A549 (cell line): Measurements from ENCODE around the gene ACOXL. TPM values are rescaled to one million over a fixed set of nuclear protein-coding genes. Genes with fewer than 3 reads are reported as not detected.

Experiments used
- ATAC-seq, 2 experiments: fragments of 200-7000 bp in 1 of 2; fragments of >200 bp in 1 of 2; cut with Nextera tagmentation in 1 of 2; cut with Tn5 transposase in 1 of 2; 3 replicates each; pipeline versions ENCODE4 v1.8.0 to v1.9.1; 2018 to 2020; ENCODE audit warnings: mild to moderate bottlenecking in 1 of 2, moderate library complexity in 1 of 2
- CTCF ChIA-PET: fragments of 300-600 bp; sonication (Branson Sonifier 250); formaldehyde crosslinking; extraction: SDS; loops from one replicate; lab custom pipeline; 2021; ENCODE audit warnings: antibody characterized with exemption, inconsistent platforms; lab: Yijun Ruan, JAX
- POLR2A ChIA-PET: fragments of 350-600 bp; formaldehyde crosslinking; extraction: SDS; loops from one replicate; lab custom pipeline; 2021; ENCODE audit warnings: antibody characterized with exemption, inconsistent platforms; lab: Yijun Ruan, JAX
- DNase-seq, 2 experiments: peaks; one replicate each; pipeline versions ENCODE4 v3.0.0 to v3.0.0-alpha.2; 2011 to 2016; ENCODE audit warnings: low read depth in 1 of 2, low spot score in 1 of 2
- FAIRE-seq: peaks from 2 replicates; lab custom pipeline; 2011; peaks lifted over from hg19 to GRCh38; lab: Jason Lieb, UNC
- H3K27ac ChIP-seq, 2 experiments: fragments of >200 bp; sonication (Bioruptor Twin); formaldehyde crosslinking; 3 replicates each; pipeline ENCODE4 v1.5.1; 2016 to 2017
- H3K4me1 ChIP-seq: fragments of >200 bp; sonication (Bioruptor Twin); formaldehyde crosslinking; 3 replicates; pipeline ENCODE4 v1.6.1; 2016
- H3K4me2 ChIP-seq: fragments of >200 bp; sonication (Bioruptor Twin); formaldehyde crosslinking; 3 replicates; pipeline ENCODE4 v1.6.1; 2016
- H3K4me3 ChIP-seq: fragments of >200 bp; sonication (Bioruptor Twin); formaldehyde crosslinking; 3 replicates; pipeline ENCODE4 v1.5.1; 2016
- H3K9me3 ChIP-seq: fragments of >200 bp; sonication (Bioruptor Twin); formaldehyde crosslinking; 3 replicates; pipeline ENCODE4 v1.6.1; 2016
- BCL3 ChIP-seq: fragments of >200 bp; sonication (Bioruptor Twin); formaldehyde crosslinking; IDR thresholded peaks from 3 replicates; pipeline ENCODE4 v1.6.1; 2016
- CHD2 ChIP-seq: fragments of 150-350 bp; IDR thresholded peaks from 2 replicates; pipeline ENCODE4 v1.6.1; 2014; ENCODE audit warnings: low read length; ENCODE audit not compliant: partially characterized antibody
- ELK1 ChIP-seq: fragments of 150-350 bp; IDR thresholded peaks from 2 replicates; pipeline ENCODE4 v1.6.1; 2014; ENCODE audit warnings: low read depth, mild to moderate bottlenecking, low read length
- EP300 ChIP-seq, 2 experiments: fragments of >200 bp; sonication (Bioruptor Twin); formaldehyde crosslinking; IDR thresholded peaks; 2 replicates in 1 of 2; 3 replicates in 1 of 2; pipeline ENCODE4 v1.6.1; 2016 to 2017
- ESRRA ChIP-seq: fragments of 150-350 bp; IDR thresholded peaks from 2 replicates; pipeline ENCODE4 v1.6.1; 2014; ENCODE audit warnings: mild to moderate bottlenecking, low read length, borderline replicate concordance
- FOSL2 ChIP-seq, 2 experiments: fragments of 450-650 bp in 1 of 2; fragments of >200 bp in 1 of 2; sonication (Bioruptor Twin) in 1 of 2; formaldehyde crosslinking; IDR thresholded peaks; 2 replicates each; pipeline versions ENCODE4 v1.5.0 to v1.6.1; 2016 to 2020; ENCODE audit warnings: mild to moderate bottlenecking in 1 of 2, moderate library complexity in 1 of 2
- FOXS1 ChIP-seq: fragments of 250-450 bp; sonication (Bioruptor Pico); IDR thresholded peaks from 2 replicates; pipeline ENCODE4 v1.5.0; 2020; ENCODE audit warnings: mild to moderate bottlenecking, moderate library complexity
- GATA3 ChIP-seq: IDR thresholded peaks from 2 replicates; pipeline ENCODE4 v1.6.1; 2012; ENCODE audit warnings: borderline replicate concordance
- HOXA7 ChIP-seq: fragments of 250-450 bp; sonication (Bioruptor Pico); IDR thresholded peaks from 2 replicates; pipeline ENCODE4 v1.5.0; 2020; ENCODE audit warnings: mild to moderate bottlenecking, moderate library complexity
- HOXB13 ChIP-seq: fragments of 250-450 bp; sonication (Bioruptor Pico); IDR thresholded peaks from 2 replicates; pipeline ENCODE4 v1.5.0; 2020; ENCODE audit warnings: low read depth, mild to moderate bottlenecking, moderate library complexity
- JUN ChIP-seq, 2 experiments: fragments of >200 bp; sonication (Bioruptor Twin); formaldehyde crosslinking; IDR thresholded peaks; 2 replicates in 1 of 2; 3 replicates in 1 of 2; pipeline ENCODE4 v1.6.1; 2016 to 2017
- JUNB ChIP-seq: fragments of >200 bp; sonication (Bioruptor Twin); formaldehyde crosslinking; IDR thresholded peaks from 2 replicates; pipeline ENCODE4 v1.6.1; 2016
- KDM5A ChIP-seq: fragments of 200-600 bp; sonication (generic); IDR thresholded peaks from 2 replicates; pipeline ENCODE4 v1.6.1; 2016; ENCODE audit warnings: antibody characterized with exemption, mild to moderate bottlenecking
- MAFK ChIP-seq: fragments of 450-650 bp; IDR thresholded peaks from 2 replicates; pipeline ENCODE4 v1.6.1; 2014; ENCODE audit not compliant: partially characterized antibody
- MYC ChIP-seq: IDR thresholded peaks from 2 replicates; pipeline ENCODE4 v1.6.1; 2012; ENCODE audit warnings: mild to moderate bottlenecking, inconsistent platforms, low read length, improper control_type of control experiment, borderline replicate concordance
- NPAS2 ChIP-seq: fragments of 250-450 bp; sonication (Bioruptor Pico); IDR thresholded peaks from 2 replicates; pipeline ENCODE4 v1.8.0; 2022; ENCODE audit warnings: mild to moderate bottlenecking, moderate library complexity, borderline replicate concordance
- NR3C1 ChIP-seq: fragments of >200 bp; sonication (Bioruptor Twin); formaldehyde crosslinking; IDR thresholded peaks from 3 replicates; pipeline ENCODE4 v1.6.1; 2017
- POLR2AphosphoS2 ChIP-seq: conservative IDR thresholded peaks from 2 replicates; pipeline ENCODE4 v1.6.1; 2012; ENCODE audit warnings: low read length, improper control_type of control experiment, inconsistent platforms
- RAD21 ChIP-seq, 2 experiments: fragments of >200 bp in 1 of 2; sonication (Bioruptor Twin) in 1 of 2; formaldehyde crosslinking in 1 of 2; IDR thresholded peaks in 1 of 2; conservative IDR thresholded peaks in 1 of 2; 2 replicates in 1 of 2; 3 replicates in 1 of 2; pipeline ENCODE4 v1.6.1; 2012 to 2018; ENCODE audit warnings: inconsistent platforms in 1 of 2
- RARB ChIP-seq: fragments of 250-450 bp; sonication (Bioruptor Pico); IDR thresholded peaks from 2 replicates; pipeline ENCODE4 v1.8.0; 2021; ENCODE audit warnings: mild to moderate bottlenecking, moderate library complexity
- RCOR1 ChIP-seq: fragments of 150-350 bp; IDR thresholded peaks from 2 replicates; pipeline ENCODE4 v1.6.1; 2014; ENCODE audit warnings: antibody characterized with exemption, low read length, low read depth
- SREBF2 ChIP-seq: fragments of 450-650 bp; IDR thresholded peaks from 2 replicates; pipeline ENCODE4 v1.6.1; 2014; ENCODE audit warnings: mild to moderate bottlenecking, moderate library complexity
- TP53 ChIP-seq: fragments of 250-450 bp; sonication (Bioruptor Pico); IDR thresholded peaks from 2 replicates; pipeline ENCODE4 v1.5.0; 2021; ENCODE audit warnings: mild to moderate bottlenecking, moderate library complexity
- WGBS: methylation state at CpG from one replicate; pipeline ENCODE4 v1.1.6; 2017; ENCODE audit errors: missing lambda C conversion rate; 5-methylcytosine and 5-hydroxymethylcytosine counted together
- polyA plus RNA-seq, 4 experiments: library from polyadenylated mRNA; depleted of rRNA in 3 of 4; stranded (reverse); fragments of >200 nt; fragmentation: RNase III in 1 of 4; extraction: RNeasy Plus Mini Kit Qiagen cat#74134 plus additional on column Dnase treatment in 1 of 4; gene quantifications; 2 replicates in 3 of 4; 3 replicates in 1 of 4; pipeline ENCODE4 v1.2.3, GENCODE V29; 2011 to 2017
- TF ChIP-seq, protein P1 (sequence below): IDR thresholded peaks from 2 replicates; pipeline ENCODE4 v1.6.1; 2012; ENCODE audit warnings: low read depth, borderline replicate concordance
- TF ChIP-seq, protein P2 (sequence below): fragments of >200 bp; sonication (Bioruptor Twin); formaldehyde crosslinking; IDR thresholded peaks from 3 replicates; pipeline ENCODE4 v1.5.1; 2016
- TF ChIP-seq, protein P3 (sequence below): IDR thresholded peaks from 2 replicates; pipeline ENCODE4 v1.6.1; 2012
- TF ChIP-seq, protein P4 (sequence below): fragments of 450-650 bp; IDR thresholded peaks from 2 replicates; pipeline ENCODE4 v1.6.1; 2014; ENCODE audit warnings: antibody characterized with exemption

Gene ACOXL
- polyA plus RNA-seq, 2 of the 4 experiments (the other 2 are of a cell fraction), result not detected

- no peak for FAIRE-seq
- peaks cover 15% of the 10 kb centered on the region for H3K9me3 ChIP-seq
- ATAC-seq, result no peak
- no peak for DNase-seq
- POLR2A ChIA-PET, result no interaction called here
- no peak overlapping the region for H3K4me2 ChIP-seq
- no peak for TF ChIP-seq JUN (IDR thresholded peaks at IDR 0.05)
- TF ChIP-seq, protein P1, sequence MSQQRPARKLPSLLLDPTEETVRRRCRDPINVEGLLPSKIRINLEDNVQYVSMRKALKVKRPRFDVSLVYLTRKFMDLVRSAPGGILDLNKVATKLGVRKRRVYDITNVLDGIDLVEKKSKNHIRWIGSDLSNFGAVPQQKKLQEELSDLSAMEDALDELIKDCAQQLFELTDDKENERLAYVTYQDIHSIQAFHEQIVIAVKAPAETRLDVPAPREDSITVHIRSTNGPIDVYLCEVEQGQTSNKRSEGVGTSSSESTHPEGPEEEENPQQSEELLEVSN, result no peak
- TF ChIP-seq, protein P2, sequence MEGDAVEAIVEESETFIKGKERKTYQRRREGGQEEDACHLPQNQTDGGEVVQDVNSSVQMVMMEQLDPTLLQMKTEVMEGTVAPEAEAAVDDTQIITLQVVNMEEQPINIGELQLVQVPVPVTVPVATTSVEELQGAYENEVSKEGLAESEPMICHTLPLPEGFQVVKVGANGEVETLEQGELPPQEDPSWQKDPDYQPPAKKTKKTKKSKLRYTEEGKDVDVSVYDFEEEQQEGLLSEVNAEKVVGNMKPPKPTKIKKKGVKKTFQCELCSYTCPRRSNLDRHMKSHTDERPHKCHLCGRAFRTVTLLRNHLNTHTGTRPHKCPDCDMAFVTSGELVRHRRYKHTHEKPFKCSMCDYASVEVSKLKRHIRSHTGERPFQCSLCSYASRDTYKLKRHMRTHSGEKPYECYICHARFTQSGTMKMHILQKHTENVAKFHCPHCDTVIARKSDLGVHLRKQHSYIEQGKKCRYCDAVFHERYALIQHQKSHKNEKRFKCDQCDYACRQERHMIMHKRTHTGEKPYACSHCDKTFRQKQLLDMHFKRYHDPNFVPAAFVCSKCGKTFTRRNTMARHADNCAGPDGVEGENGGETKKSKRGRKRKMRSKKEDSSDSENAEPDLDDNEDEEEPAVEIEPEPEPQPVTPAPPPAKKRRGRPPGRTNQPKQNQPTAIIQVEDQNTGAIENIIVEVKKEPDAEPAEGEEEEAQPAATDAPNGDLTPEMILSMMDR, result no peak
- no peak for TF ChIP-seq JUNB
- TF ChIP-seq CHD2, result no peak
- TF ChIP-seq ESRRA, result no peak
- TF ChIP-seq RCOR1, result no peak
- no peak for TF ChIP-seq HOXA7
- TF ChIP-seq NPAS2, result no peak
- TF ChIP-seq, protein P3, sequence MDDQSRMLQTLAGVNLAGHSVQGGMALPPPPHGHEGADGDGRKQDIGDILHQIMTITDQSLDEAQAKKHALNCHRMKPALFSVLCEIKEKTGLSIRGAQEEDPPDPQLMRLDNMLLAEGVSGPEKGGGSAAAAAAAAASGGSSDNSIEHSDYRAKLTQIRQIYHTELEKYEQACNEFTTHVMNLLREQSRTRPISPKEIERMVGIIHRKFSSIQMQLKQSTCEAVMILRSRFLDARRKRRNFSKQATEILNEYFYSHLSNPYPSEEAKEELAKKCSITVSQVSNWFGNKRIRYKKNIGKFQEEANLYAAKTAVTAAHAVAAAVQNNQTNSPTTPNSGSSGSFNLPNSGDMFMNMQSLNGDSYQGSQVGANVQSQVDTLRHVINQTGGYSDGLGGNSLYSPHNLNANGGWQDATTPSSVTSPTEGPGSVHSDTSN, result no peak
- no peak for TF ChIP-seq GATA3
- CTCF ChIA-PET, result interaction anchor here (3.6 kb wide), 1 partner anchor 11 kb away, joined by 31 read pairs; no protein-coding TSS in a partner anchor
- H3K4me1 ChIP-seq, result no peaks in the 10 kb centered on the region
- no peak overlapping the region for H3K4me3 ChIP-seq
- no peak overlapping the region for H3K27ac ChIP-seq
- 34% methylated on average over 3 of the region's 3 CpGs for WGBS
Measured at GRCh38 chr2:110823165-110823564, 90.8 kb downstream of the ACOXL start.

DNA sequence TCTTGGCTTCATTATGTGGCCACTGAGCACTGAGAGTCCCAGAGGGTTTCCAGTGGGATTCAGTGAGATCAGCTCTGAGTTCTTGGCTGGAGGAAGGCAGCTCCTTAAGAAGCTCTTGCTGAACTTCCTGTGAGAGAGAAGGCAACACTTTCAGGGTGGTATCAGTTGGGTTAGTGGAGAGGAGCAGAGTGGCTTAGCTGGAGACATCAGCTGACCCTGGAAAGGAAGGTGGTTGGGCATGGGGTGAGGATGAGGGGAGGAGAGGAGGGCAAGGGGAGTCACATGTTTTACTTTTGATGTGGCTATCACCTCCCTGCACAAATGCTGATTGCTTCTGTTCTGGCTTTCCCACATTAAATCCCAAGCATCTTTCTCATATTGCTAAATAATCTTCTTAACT lies 95.1 kb downstream of the ACOXL start:
- no peak for DNase-seq
- H3K4me1 ChIP-seq, result no peaks in the 10 kb centered on the region
- H3K4me3 ChIP-seq, result no peak overlapping the region
- H3K4me2 ChIP-seq, result no peak overlapping the region
- H3K27ac ChIP-seq, result no peak overlapping the region
- peaks cover 15% of the 10 kb centered on the region for H3K9me3 ChIP-seq
- FAIRE-seq, result no peak
- TF ChIP-seq RAD21 (conservative IDR thresholded peaks at IDR 0.05 in 1 of 2, IDR thresholded peaks at IDR 0.05 in 1 of 2) (no peak), SREBF2 (no peak), HOXB13 (CRISPR knock-in tag) (no peak), JUNB (no peak), FOSL2 (IDR thresholded peaks at IDR 0.05) (no peak), FOSL2 (CRISPR knock-in tag; IDR thresholded peaks at IDR 0.05) (no peak), EP300 (IDR thresholded peaks at IDR 0.05) (no peak), ELK1 (no peak), HOXA7 (no peak), MAFK (no peak)
- TF ChIP-seq, protein P4, sequence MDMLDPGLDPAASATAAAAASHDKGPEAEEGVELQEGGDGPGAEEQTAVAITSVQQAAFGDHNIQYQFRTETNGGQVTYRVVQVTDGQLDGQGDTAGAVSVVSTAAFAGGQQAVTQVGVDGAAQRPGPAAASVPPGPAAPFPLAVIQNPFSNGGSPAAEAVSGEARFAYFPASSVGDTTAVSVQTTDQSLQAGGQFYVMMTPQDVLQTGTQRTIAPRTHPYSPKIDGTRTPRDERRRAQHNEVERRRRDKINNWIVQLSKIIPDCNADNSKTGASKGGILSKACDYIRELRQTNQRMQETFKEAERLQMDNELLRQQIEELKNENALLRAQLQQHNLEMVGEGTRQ, result no peak
- POLR2A ChIA-PET, result no interaction called here
- CTCF ChIA-PET, result no interaction called here
- ATAC-seq, result no peak

- ATAC-seq, result peak; percentile 33 to 71; a peak in 4 of 6 replicates
- DNase-seq, result peak in 1 of 2 experiments; percentile 44
- peaks cover 11% of the 10 kb centered on the region for H3K9me3 ChIP-seq
- FAIRE-seq, result no peak
- no peak overlapping the region for H3K27ac ChIP-seq
- H3K4me3 ChIP-seq, result no peak overlapping the region
- WGBS, result 16% methylated on average over 6 of the region's 6 CpGs
- H3K4me2 ChIP-seq, result no peak overlapping the region
- ChIA-PET POLR2A (no interaction called here), CTCF (interaction anchor here (0.8 kb wide), 1 partner anchor 13 kb away, joined by 3 read pairs; no protein-coding TSS in a partner anchor)
- no peaks in the 10 kb centered on the region for H3K4me1 ChIP-seq
- no peak for TF ChIP-seq KDM5A
- TF ChIP-seq POLR2AphosphoS2, result no peak
- TF ChIP-seq, protein P3, result no peak
- TF ChIP-seq RAD21 (conservative IDR thresholded peaks at IDR 0.05 in 1 of 2, IDR thresholded peaks at IDR 0.05 in 1 of 2), result no peak
- TF ChIP-seq NR3C1, result no peak
- TF ChIP-seq MYC, result no peak
- TF ChIP-seq NPAS2, result no peak
- TF ChIP-seq RARB (CRISPR knock-in tag), result no peak
- TF ChIP-seq TP53 (CRISPR knock-in tag), result no peak
- no peak for TF ChIP-seq BCL3
- TF ChIP-seq CHD2, result no peak
- no peak for TF ChIP-seq FOSL2 (IDR thresholded peaks at IDR 0.05)
- TF ChIP-seq FOSL2 (CRISPR knock-in tag; IDR thresholded peaks at IDR 0.05), result no peak
- no peak for TF ChIP-seq FOXS1 (CRISPR knock-in tag)
Measured at GRCh38 chr2:110828330-110828729, 96.0 kb downstream of the ACOXL start.
